HEK293 (cell line): ENCODE data around the gene GNLY.

ENCODE experiments used
- CTCF ChIA-PET: fragments of 350-600 bp; formaldehyde crosslinking; extraction: SDS; loops from one replicate; lab custom pipeline; 2021; ENCODE audit warnings: antibody characterized with exemption; lab: Yijun Ruan, JAX
- POLR2A ChIA-PET: fragments of 300-600 bp; formaldehyde crosslinking; extraction: SDS; loops from one replicate; lab custom pipeline; 2020; ENCODE audit warnings: antibody characterized with exemption, inconsistent platforms; lab: Yijun Ruan, JAX
- H3K27ac ChIP-seq: fragments of 200-500 bp; sonication (Bioruptor generic); 2 replicates; pipeline ENCODE4 v1.5.1; 2014; ENCODE audit warnings: low read depth, low read length, control low read depth, inconsistent platforms; ENCODE audit errors: extremely low read depth
- H3K36me3 ChIP-seq, 2 experiments: fragments of 200-500 bp in 1 of 2; sonication (Bioruptor generic) in 1 of 2; 1 replicate in 1 of 2; 2 replicates in 1 of 2; pipeline ENCODE4 v1.5.1; 2014 to 2017; ENCODE audit warnings: inconsistent platforms in 2 of 2, low read length in 2 of 2; ENCODE audit not compliant: control insufficient read depth in 2 of 2, insufficient read depth in 1 of 2
- H3K4me1 ChIP-seq: fragments of 200-500 bp; sonication (Bioruptor generic); 2 replicates; pipeline ENCODE4 v1.5.1; 2014; ENCODE audit warnings: mild to moderate bottlenecking, low read length, inconsistent platforms; ENCODE audit not compliant: control insufficient read depth, insufficient read depth
- H3K4me3 ChIP-seq: 2 replicates; pipeline ENCODE4 v1.5.1; 2011; ENCODE audit warnings: low read depth, mild to moderate bottlenecking, control low read depth, low read length, moderate library complexity
- H3K9me3 ChIP-seq: fragments of 200-500 bp; sonication (Bioruptor generic); 2 replicates; pipeline ENCODE4 v1.5.1; 2014; ENCODE audit warnings: low read depth, low read length, inconsistent platforms; ENCODE audit not compliant: control insufficient read depth, insufficient read depth
- KLF1 ChIP-seq: fragments of 450-650 bp; formaldehyde crosslinking; IDR thresholded peaks from 2 replicates; pipeline ENCODE4 v1.5.1; 2016; ENCODE audit warnings: missing biosample characterization, missing genetic modification characterization
- RBAK ChIP-seq: fragments of 450-650 bp; formaldehyde crosslinking; IDR thresholded peaks from 2 replicates; pipeline ENCODE4 v1.5.1; 2016; ENCODE audit warnings: missing biosample characterization, missing genetic modification characterization
- SETDB1 ChIP-seq: IDR thresholded peaks from one replicate; pipeline ENCODE4 v1.6.1; 2017; ENCODE audit warnings: mild to moderate bottlenecking, low read length, moderate library complexity, mixed read lengths; ENCODE audit not compliant: insufficient read length
- ZFHX2 ChIP-seq: fragments of 450-650 bp; formaldehyde crosslinking; conservative IDR thresholded peaks from 2 replicates; pipeline ENCODE4 v1.5.1; 2016; ENCODE audit warnings: missing biosample characterization, missing genetic modification characterization
- ZFP69B ChIP-seq: fragments of 450-650 bp; formaldehyde crosslinking; IDR thresholded peaks from 2 replicates; pipeline ENCODE4 v1.5.1; 2016; ENCODE audit warnings: missing biosample characterization, missing genetic modification characterization
- ZNF138 ChIP-seq: fragments of 450-650 bp; formaldehyde crosslinking; IDR thresholded peaks from 2 replicates; pipeline ENCODE4 v1.5.1; 2016; ENCODE audit warnings: missing biosample characterization, missing genetic modification characterization, borderline replicate concordance
- ZNF140 ChIP-seq: fragments of 450-650 bp; formaldehyde crosslinking; IDR thresholded peaks from 2 replicates; pipeline ENCODE4 v1.5.1; 2016; ENCODE audit warnings: missing biosample characterization, missing genetic modification characterization
- ZNF184 ChIP-seq: fragments of 450-650 bp; IDR thresholded peaks from 2 replicates; pipeline ENCODE4 v1.5.1; 2018; ENCODE audit warnings: missing biosample characterization, mild to moderate bottlenecking, missing genetic modification characterization
- ZNF580 ChIP-seq: fragments of 450-650 bp; formaldehyde crosslinking; IDR thresholded peaks from 2 replicates; pipeline ENCODE4 v1.5.1; 2016; ENCODE audit warnings: missing biosample characterization, missing genetic modification characterization
- ZNF623 ChIP-seq: fragments of 450-650 bp; formaldehyde crosslinking; IDR thresholded peaks from 2 replicates; pipeline ENCODE4 v1.5.1; 2016; ENCODE audit warnings: missing biosample characterization, missing genetic modification characterization

The GNLY gene

DNA sequence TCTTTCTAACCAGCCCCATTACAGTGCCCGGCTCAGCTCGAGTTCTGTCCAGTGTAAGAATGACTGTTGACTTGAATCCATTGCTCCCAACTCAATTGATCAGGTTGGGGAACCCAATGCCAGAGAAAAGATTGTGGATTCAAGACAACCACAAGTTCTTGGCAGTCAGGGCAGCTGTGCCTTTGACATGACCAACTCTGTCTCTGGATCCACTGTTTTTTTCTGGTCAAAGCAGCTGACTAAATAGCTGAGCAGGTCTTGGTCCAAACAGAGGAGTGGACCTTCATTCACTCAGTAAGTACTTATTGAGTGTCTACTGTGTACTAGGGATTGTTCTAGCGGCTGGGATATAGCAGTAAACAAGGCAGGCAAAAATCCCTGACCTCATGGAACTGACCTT is 53.3 kb downstream of the GNLY start:
- Histone ChIP-seq H3K9me3 (no peaks in the 10 kb centered on the region), H3K4me3 (no peak overlapping the region), H3K36me3 (no peaks in the 10 kb centered on the region), H3K27ac (no peak overlapping the region), H3K4me1 (0 out of 2 replicates have a peak, but pooled peaks cover 3% of the 10 kb centered on the region)
- TF ChIP-seq ZNF184 (tag by site-specific recombination) (no peak), SETDB1 (no peak), ZNF580 (tag by site-specific recombination) (no peak), ZFP69B (tag by site-specific recombination) (no peak), ZNF138 (tag by site-specific recombination) (no peak), KLF1 (tag by site-specific recombination) (no peak), ZFHX2 (tag by site-specific recombination) (no peak), ZNF140 (no peak)
- ChIA-PET POLR2A (no interaction called here), CTCF (interaction anchor here (0.6 to 2.0 kb wide), 5 partner anchors 12 to 751 kb away, joined by 3 to 8 read pairs (median 3); no protein-coding TSS in a partner anchor)

DNA sequence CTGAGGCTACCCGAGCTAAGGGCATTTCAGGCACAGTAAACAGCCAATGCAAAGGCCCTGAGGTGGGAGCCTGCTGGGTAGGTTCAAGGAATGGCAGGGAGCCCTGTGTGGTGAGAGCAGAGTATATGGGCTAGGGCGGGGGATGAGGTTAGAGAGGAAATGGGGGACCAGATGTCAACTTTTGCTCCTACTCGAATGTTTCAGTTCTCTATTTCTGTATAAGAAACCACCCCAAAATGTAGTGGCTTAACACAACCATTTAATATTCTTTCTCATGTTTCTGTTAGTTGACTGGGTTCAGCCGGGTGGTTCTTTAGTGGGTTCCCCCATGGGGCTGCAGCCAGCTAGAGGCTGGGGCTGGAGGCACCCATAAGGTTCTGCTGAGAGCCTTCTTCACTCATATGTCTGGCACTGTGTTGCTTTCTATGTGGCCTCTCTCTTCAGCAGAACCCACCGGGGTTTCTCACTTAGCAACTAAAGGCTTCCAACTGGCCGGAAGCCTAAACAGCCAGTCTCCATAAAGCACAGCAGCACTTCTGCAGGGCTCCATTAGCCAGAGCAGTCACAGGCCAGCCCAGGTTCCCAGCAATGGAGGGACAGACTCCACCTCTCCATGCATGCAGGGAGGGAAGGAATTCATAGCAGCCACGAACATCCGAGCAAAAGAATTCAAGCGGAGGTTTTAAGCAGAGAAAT is 54.0 kb downstream of the GNLY start:
- TF ChIP-seq RBAK (no peak), ZNF623 (tag by site-specific recombination) (peak; percentile 66)
- Histone ChIP-seq H3K27ac (no peak overlapping the region), H3K4me3 (no peak overlapping the region), H3K36me3 (no peaks in the 10 kb centered on the region), H3K4me1 (no peaks in the 10 kb centered on the region), H3K9me3 (no peaks in the 10 kb centered on the region)
- POLR2A ChIA-PET, result no interaction called here
- CTCF ChIA-PET, result interaction anchor here (0.6 to 6.2 kb wide), 9 partner anchors 19 to 752 kb away, joined by 3 to 125 read pairs (median 13); no protein-coding TSS in a partner anchor
